B cell (primary cell): ENCODE data around the gene NUFIP1. TPM values are rescaled to one million over a fixed set of nuclear protein-coding genes. Genes with fewer than 3 reads are reported as not detected.

Experiments used
- ATAC-seq: fragments of 200-7000 bp; cut with Tn5 transposase; one replicate; pipeline ENCODE4 v1.10.0; 2021; ENCODE audit warnings: low read depth, mild to moderate bottlenecking, moderate number of reproducible peaks, moderate library complexity
- CTCF ChIA-PET: fragments of 350-600 bp; sonication (Branson Sonifier 250); formaldehyde crosslinking; loops from one replicate; lab custom pipeline; 2021; ENCODE audit warnings: antibody characterized with exemption, inconsistent platforms; lab: Charles Lee
- POLR2A ChIA-PET: fragments of 350-600 bp; sonication (Branson Sonifier 250); formaldehyde crosslinking; loops from one replicate; lab custom pipeline; 2021; ENCODE audit warnings: antibody characterized with exemption; lab: Charles Lee
- DNase-seq: peaks from one replicate; pipeline ENCODE4 v3.0.0; 2013
- H2AFZ ChIP-seq: 2 replicates; pipeline ENCODE4 v1.6.1; 2012; ENCODE audit warnings: mild to moderate bottlenecking, low read depth, low read length; ENCODE audit not compliant: insufficient read depth, poor library complexity, severe bottlenecking
- H3K27ac ChIP-seq, 2 donors: 1 replicate in 1 of 2; 2 replicates in 1 of 2; pipeline ENCODE4 v1.5.1; 2012 to 2013; ENCODE audit warnings: low read length in 2 of 2, mild to moderate bottlenecking in 2 of 2, moderate library complexity in 1 of 2
- H3K27me3 ChIP-seq, 4 experiments: fragments of 200-600 bp in 1 of 4; sonication (generic) in 1 of 4; replicated peaks in 1 of 4; 1 replicate in 2 of 4; 2 replicates in 2 of 4; pipeline versions ENCODE4 v1.6.1 to v1.7.0; 2013 to 2016; ENCODE audit warnings: low read length in 3 of 4, mild to moderate bottlenecking in 2 of 4, mixed read lengths in 1 of 4, moderate library complexity in 1 of 4; ENCODE audit not compliant: insufficient read depth in 4 of 4, control insufficient read depth in 3 of 4; ENCODE audit errors: control extremely low read depth in 1 of 4
- H3K36me3 ChIP-seq, 2 experiments: replicated peaks in 1 of 2; 1 replicate in 1 of 2; 2 replicates in 1 of 2; pipeline versions ENCODE4 v1.6.1 to v1.7.1; 2013; ENCODE audit warnings: low read length in 1 of 2; ENCODE audit not compliant: insufficient read depth in 2 of 2, control insufficient read depth in 1 of 2; ENCODE audit errors: control extremely low read depth in 1 of 2, extremely low read depth in 1 of 2
- H3K4me1 ChIP-seq, 2 donors: fragments of 200-600 bp in 1 of 2; sonication (generic) in 1 of 2; 1 replicate in 1 of 2; 2 replicates in 1 of 2; pipeline versions ENCODE4 v1.5.1 to v1.6.1; 2013 to 2017; ENCODE audit warnings: low read length in 2 of 2; ENCODE audit not compliant: control insufficient read depth in 2 of 2, insufficient read depth in 2 of 2
- H3K4me2 ChIP-seq: replicated peaks from 2 replicates; pipeline ENCODE3; 2012; ENCODE audit warnings: mild to moderate bottlenecking, low read depth, low read length; ENCODE audit not compliant: poor library complexity, severe bottlenecking
- H3K4me3 ChIP-seq, 5 experiments: fragments of 200-600 bp in 1 of 5; sonication (generic) in 1 of 5; 1 replicate in 3 of 5; 2 replicates in 2 of 5; pipeline versions ENCODE4 v1.5.1 to v1.7.0; 2011 to 2016; ENCODE audit warnings: low read length in 4 of 5, mild to moderate bottlenecking in 4 of 5, low read depth in 2 of 5, control low read depth in 1 of 5, moderate library complexity in 1 of 5; ENCODE audit not compliant: insufficient read depth in 1 of 5; ENCODE audit errors: control extremely low read depth in 1 of 5, extremely low read depth in 1 of 5
- H3K79me2 ChIP-seq: fragments of 200-600 bp; sonication (generic); one replicate; pipeline ENCODE4 v1.6.0; 2016; ENCODE audit warnings: low read length; ENCODE audit not compliant: control insufficient read depth, insufficient read depth
- H3K9ac ChIP-seq: fragments of 200-600 bp; sonication (generic); 2 replicates; pipeline ENCODE4 v1.6.1; 2017; ENCODE audit warnings: mild to moderate bottlenecking, low read length, moderate library complexity
- H3K9me3 ChIP-seq, 3 donors: one replicate each; pipeline versions ENCODE4 v1.6.1 to v1.7.1; 2013; ENCODE audit warnings: low read length in 2 of 3; ENCODE audit not compliant: control insufficient read depth in 2 of 3, insufficient read depth in 1 of 3; ENCODE audit errors: control extremely low read depth in 1 of 3
- H4K20me1 ChIP-seq: 2 replicates; pipeline ENCODE4 v1.6.0; 2012; ENCODE audit warnings: mild to moderate bottlenecking, low read length; ENCODE audit not compliant: insufficient read depth, control insufficient read depth, poor library complexity, severe bottlenecking
- H3K27ac Mint-ChIP-seq: one replicate; pipeline ENCODE4 v1.8.0; 2021; ENCODE audit warnings: mixed read lengths
- H3K27me3 Mint-ChIP-seq: one replicate; pipeline ENCODE4 v1.8.0; 2021; ENCODE audit warnings: mixed read lengths
- H3K4me1 Mint-ChIP-seq: one replicate; pipeline ENCODE4 v1.8.0; 2021; ENCODE audit warnings: mixed read lengths
- H3K4me3 Mint-ChIP-seq: one replicate; pipeline ENCODE4 v1.8.0; 2021; ENCODE audit warnings: mixed read lengths
- H3K9me3 Mint-ChIP-seq: one replicate; pipeline ENCODE4 v1.8.0; 2022; ENCODE audit warnings: mixed read lengths; ENCODE audit not compliant: insufficient read depth
- EZH2 ChIP-seq: IDR thresholded peaks from 2 replicates; pipeline ENCODE4 v1.6.1; 2012; ENCODE audit warnings: borderline replicate concordance, low read depth, mild to moderate bottlenecking, moderate library complexity, low read length; ENCODE audit not compliant: insufficient read depth, poor library complexity, severe bottlenecking
- WGBS: methylation state at CpG from one replicate; pipeline ENCODE4 v1.1.5; 2013; ENCODE audit warnings: missing lambda C conversion rate; ENCODE audit not compliant: insufficient coverage; 5-methylcytosine and 5-hydroxymethylcytosine counted together
- intact Hi-C: fragments of 100-400 bp; cut with micrococcal nuclease; formaldehyde crosslinking; loops from one replicate; pipeline ENCODE4 v1.10.0; 2022
- polyA plus RNA-seq: library from polyadenylated mRNA; depleted of rRNA; stranded (reverse); fragments of >200 nt; gene quantifications from 2 replicates; pipeline ENCODE4 v1.2.3, GENCODE V29; 2012
- total RNA-seq, 2 donors: library from RNA; stranded (reverse); fragments of 120-200 nt in 1 of 2; gene quantifications; 1 replicate in 1 of 2; 2 replicates in 1 of 2; pipeline versions ENCODE4 v1.2.3 to v1.2.4, GENCODE V29; 2013 to 2022
- TF ChIP-seq, protein P1 (sequence below): fragments of 200-600 bp; IDR thresholded peaks from one replicate; pipeline ENCODE4 v1.8.0; 2022; ENCODE audit warnings: antibody characterized with exemption, mild to moderate bottlenecking

The NUFIP1 gene
- total and polyA plus RNA-seq, 2 donors (not counting 1 experiment from before 2014, with no cell fraction given), result 2.2 to 4.7 TPM

DNA sequence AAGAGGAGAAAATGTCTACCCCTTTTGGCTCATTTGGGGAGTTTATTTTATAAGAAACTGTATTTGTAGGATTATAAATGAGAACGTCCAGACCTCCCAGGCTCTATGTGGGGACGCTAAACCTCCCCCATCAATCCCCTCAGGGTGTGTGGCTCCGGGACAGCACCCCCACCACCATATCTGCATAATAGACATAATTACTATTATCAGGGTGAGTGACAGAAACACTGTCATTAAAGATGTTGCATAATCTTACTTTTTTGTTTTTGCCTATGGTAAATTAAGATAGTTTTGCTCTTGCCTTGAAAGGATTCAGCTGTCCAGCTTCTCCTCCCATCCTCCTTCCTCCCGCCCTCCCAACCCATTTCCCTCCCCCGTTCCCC, 93.3 kb downstream of the NUFIP1 start:
- WGBS, result 69% methylated on average over 2 of the region's 5 CpGs
- intact Hi-C loops, result no loop called here
- ATAC-seq, result no peak
- Mint-ChIP-seq H3K9me3 (no peaks in the 10 kb centered on the region), H3K4me3 (no peak overlapping the region), H3K27me3 (peaks cover 20% of the 10 kb centered on the region), H3K27ac (no peak overlapping the region), H3K4me1 (no peaks in the 10 kb centered on the region)
- no peak overlapping the region for H2AFZ ChIP-seq
- no peaks in the 10 kb centered on the region for H3K9me3 ChIP-seq
- no peaks in the 10 kb centered on the region for H4K20me1 ChIP-seq
- CTCF ChIA-PET, result no interaction called here
- H3K9ac ChIP-seq, result no peak overlapping the region
- no peaks in the 10 kb centered on the region for H3K36me3 ChIP-seq
- no peaks in the 10 kb centered on the region for H3K4me1 ChIP-seq
- POLR2A ChIA-PET, result no interaction called here
- no peak overlapping the region for H3K4me3 ChIP-seq
- H3K79me2 ChIP-seq, result no peaks in the 10 kb centered on the region
- H3K4me2 ChIP-seq, result no peak overlapping the region
- no peak for DNase-seq
- H3K27ac ChIP-seq, result no peak overlapping the region
- no peak for TF ChIP-seq EZH2
- TF ChIP-seq, protein P1, sequence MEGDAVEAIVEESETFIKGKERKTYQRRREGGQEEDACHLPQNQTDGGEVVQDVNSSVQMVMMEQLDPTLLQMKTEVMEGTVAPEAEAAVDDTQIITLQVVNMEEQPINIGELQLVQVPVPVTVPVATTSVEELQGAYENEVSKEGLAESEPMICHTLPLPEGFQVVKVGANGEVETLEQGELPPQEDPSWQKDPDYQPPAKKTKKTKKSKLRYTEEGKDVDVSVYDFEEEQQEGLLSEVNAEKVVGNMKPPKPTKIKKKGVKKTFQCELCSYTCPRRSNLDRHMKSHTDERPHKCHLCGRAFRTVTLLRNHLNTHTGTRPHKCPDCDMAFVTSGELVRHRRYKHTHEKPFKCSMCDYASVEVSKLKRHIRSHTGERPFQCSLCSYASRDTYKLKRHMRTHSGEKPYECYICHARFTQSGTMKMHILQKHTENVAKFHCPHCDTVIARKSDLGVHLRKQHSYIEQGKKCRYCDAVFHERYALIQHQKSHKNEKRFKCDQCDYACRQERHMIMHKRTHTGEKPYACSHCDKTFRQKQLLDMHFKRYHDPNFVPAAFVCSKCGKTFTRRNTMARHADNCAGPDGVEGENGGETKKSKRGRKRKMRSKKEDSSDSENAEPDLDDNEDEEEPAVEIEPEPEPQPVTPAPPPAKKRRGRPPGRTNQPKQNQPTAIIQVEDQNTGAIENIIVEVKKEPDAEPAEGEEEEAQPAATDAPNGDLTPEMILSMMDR, result no peak
- H3K27me3 ChIP-seq, result peaks cover 0 to 9% (median 1%) of the 10 kb centered on the region in 4 experiments

- WGBS, result 64% methylated on average over 3 of the region's 6 CpGs
- TF ChIP-seq EZH2, result no peak
- TF ChIP-seq, protein P1, result no peak
- ATAC-seq (no peak), DNase-seq (no peak)
- no peaks in the 10 kb centered on the region for H3K4me1 ChIP-seq
- H3K27ac Mint-ChIP-seq, result no peak overlapping the region
- H3K27me3 ChIP-seq, result peaks cover 0 to 4% (median 0%) of the 10 kb centered on the region in 4 experiments
- H3K9me3 Mint-ChIP-seq, result no peaks in the 10 kb centered on the region
- peaks cover 15% of the 10 kb centered on the region for H3K27me3 Mint-ChIP-seq
- H4K20me1 ChIP-seq, result no peaks in the 10 kb centered on the region
- no peaks in the 10 kb centered on the region for H3K36me3 ChIP-seq
- no peak overlapping the region for H3K4me2 ChIP-seq
- no peak overlapping the region for H3K27ac ChIP-seq
- H2AFZ ChIP-seq, result no peak overlapping the region
- intact Hi-C loops, result no loop called here
- H3K9ac ChIP-seq, result no peak overlapping the region
- no peak overlapping the region for H3K4me3 ChIP-seq
- H3K4me3 Mint-ChIP-seq, result no peak overlapping the region
- CTCF ChIA-PET, result no interaction called here
- POLR2A ChIA-PET, result no interaction called here
- H3K4me1 Mint-ChIP-seq, result no peaks in the 10 kb centered on the region
- H3K79me2 ChIP-seq, result no peaks in the 10 kb centered on the region
- H3K9me3 ChIP-seq, result no peaks in the 10 kb centered on the region
These were observed 93.9 kb downstream of the NUFIP1 start for GRCh38 chr13:44895264-44895952.
